GM10266 (cell line): Measurements from ENCODE around the gene HOGA1.

ENCODE experiments used
- DNase-seq: peaks from one replicate; pipeline ENCODE4 v3.0.0; 2012; ENCODE audit errors: extremely low spot score
- TF ChIP-seq, protein P1 (sequence below): IDR thresholded peaks from 2 replicates; pipeline ENCODE4 v1.5.1; 2012; ENCODE audit warnings: mild to moderate bottlenecking, low read depth; ENCODE audit not compliant: control insufficient read depth, insufficient read depth; ENCODE audit errors: missing control alignments

Gene HOGA1

DNA sequence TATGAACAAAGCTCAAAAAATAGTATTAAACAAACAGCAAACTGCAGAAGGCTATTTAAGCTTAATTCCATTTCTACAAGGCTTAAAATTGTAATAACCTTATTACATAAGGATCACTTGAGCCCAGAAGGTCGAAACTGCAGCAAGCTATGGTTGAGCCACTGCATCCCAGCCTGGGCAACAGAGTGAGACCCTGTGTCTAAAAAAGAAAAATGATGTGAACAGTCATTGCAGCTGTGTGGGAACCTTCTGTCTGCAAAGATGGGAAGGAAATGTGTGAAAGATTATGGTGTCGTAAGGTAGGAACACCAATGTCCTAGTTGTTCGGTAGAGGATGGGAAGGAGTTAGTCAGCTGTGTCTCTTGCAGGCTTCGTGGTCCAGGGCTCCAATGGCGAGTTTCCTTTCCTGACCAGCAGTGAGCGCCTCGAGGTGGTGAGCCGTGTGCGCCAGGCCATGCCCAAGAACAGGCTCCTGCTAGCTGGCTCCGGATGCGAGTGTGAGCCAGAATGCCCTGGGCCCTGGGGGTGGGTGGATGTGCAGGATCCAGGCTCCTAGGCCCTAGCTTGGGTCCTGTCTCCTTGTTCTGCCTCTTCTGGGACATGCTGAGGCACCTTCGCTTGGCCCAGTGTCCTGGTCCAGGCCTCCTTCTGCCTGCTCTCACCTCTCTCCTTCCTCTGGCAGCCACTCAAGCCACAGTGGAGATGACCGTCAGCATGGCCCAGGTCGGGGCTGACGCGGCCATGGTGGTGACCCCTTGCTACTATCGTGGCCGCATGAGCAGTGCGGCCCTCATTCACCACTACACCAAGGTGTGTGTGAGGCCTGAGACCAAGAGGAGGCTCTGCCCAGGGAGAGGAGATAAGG lies 14.4 kb downstream of the HOGA1 start:
- TF ChIP-seq, protein P1, sequence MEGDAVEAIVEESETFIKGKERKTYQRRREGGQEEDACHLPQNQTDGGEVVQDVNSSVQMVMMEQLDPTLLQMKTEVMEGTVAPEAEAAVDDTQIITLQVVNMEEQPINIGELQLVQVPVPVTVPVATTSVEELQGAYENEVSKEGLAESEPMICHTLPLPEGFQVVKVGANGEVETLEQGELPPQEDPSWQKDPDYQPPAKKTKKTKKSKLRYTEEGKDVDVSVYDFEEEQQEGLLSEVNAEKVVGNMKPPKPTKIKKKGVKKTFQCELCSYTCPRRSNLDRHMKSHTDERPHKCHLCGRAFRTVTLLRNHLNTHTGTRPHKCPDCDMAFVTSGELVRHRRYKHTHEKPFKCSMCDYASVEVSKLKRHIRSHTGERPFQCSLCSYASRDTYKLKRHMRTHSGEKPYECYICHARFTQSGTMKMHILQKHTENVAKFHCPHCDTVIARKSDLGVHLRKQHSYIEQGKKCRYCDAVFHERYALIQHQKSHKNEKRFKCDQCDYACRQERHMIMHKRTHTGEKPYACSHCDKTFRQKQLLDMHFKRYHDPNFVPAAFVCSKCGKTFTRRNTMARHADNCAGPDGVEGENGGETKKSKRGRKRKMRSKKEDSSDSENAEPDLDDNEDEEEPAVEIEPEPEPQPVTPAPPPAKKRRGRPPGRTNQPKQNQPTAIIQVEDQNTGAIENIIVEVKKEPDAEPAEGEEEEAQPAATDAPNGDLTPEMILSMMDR = no peak

GRCh38 chr10:97599272-97599619 lies 15.1 kb downstream of the HOGA1 start:
- no peak for DNase-seq
- TF ChIP-seq, protein P1 = no peak

More for the DNA sequence above, 14.4 kb downstream of the HOGA1 start:
- DNase-seq = no peak

- DNase-seq = no peak
- TF ChIP-seq, protein P1 = no peak
Observed at GRCh38 chr10:97600616-97601015, 16.4 kb downstream of the HOGA1 start.

DNA sequence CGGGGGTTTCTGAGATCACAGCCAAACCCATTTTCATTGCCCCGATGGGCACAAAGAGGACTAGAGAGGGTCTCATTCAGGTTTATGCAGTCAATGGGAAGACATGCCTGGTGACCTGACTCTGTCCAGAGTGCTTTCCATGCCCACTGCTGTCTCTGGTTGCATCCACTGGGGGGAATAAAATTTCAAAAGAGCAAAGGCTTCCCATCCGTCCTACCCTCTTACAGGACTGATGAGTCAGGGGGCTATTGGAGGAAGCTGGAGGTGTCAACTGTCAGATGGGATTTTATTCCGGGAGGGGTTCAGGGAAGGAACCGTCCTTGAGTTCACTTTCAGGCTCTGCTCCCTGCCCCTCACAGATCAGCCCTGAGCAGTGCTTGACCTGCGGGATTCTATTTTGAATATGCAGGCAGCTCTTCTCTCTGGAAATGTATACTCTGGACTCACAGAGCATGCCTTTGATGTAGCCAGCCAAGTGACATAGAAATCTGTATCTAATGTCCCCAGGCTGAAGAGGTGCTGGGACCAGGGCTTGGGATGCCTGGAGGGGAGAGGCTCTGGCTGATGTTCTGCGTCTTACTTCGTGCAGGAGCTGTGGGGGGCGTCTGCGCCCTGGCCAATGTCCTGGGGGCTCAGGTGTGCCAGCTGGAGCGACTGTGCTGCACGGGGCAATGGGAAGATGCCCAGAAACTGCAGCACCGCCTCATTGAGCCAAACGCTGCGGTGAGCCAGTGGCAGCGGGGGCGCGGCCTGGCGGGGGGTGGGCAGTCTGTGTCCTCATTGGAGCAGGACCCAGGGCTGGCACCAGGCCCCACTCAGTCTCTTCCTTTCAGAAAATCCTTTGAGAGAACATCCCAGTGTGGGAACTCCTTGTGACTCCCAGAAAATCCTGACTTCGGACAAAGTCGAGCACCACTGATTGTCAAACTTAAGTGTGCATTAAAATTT lies 17.4 kb downstream of the HOGA1 start:
- DNase-seq = no peak
- TF ChIP-seq, protein P1 = no peak

DNA sequence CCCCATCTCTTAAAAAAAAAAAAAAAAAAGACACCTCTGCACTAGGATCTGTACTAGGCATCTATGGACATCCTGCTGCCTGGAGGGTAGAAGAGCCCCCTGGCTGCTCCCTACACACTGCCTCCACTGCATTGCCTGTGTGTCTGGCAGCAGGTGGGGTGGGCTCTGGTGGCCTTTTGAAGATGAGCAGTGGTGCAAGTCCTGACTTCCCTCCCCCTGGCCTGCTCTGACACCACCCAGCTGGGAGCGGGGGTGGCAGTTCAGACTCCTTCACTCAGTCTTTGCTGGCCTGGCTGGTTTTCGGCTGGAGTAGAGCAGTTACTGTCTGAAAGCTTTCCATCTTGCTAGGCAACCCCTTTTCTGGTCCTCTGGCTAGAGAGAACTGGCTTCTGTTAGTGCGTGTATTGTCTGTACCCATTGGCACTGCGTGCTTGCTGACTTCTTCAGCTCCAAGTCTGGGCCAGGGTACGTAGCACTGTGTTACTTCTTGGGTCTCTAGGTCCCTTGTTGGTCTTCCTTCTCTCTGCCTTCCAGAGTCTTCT lies 23.0 kb downstream of the HOGA1 start:
- TF ChIP-seq, protein P1 = no peak
- DNase-seq = no peak

DNA sequence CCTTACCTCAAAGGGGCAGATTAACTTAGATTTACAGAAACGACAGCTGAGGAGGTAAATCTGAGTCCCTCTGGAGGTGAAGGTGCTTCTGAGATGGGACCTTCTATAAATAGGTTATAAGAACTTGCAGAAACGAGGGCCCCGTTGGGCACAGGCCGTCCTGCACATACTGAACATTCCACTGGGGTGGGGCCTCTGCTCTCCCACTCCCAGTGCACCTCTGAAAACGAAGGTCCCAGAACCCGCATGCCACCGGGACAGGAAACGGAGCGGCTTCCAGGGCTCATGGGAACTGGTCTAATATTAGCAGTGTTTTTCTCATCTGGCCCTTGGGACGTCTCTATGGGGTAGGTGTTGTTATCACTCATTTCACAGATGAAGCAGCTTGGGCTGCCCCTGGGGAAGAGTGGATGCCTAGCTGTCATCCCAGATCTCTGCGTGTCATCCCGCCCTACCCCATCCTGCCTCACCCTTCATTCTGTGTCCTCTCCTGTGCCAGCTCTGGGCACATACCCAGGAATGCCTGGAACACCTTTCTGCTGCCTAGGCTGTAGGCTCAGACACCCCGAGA lies 24.9 kb downstream of the HOGA1 start:
- TF ChIP-seq, protein P1 = no peak
- no peak for DNase-seq
